ENCODE measurements around the gene KANTR.
"Not testable (repeated sequence)": the region's sequence is repeated elsewhere in the genome, so short reads cannot be mapped to it uniquely, and the experiment has no call there.

The KANTR gene

GRCh38 chrX:53163436-53163835 is 69.5 kb downstream of the KANTR start:
- no peak for DNase-seq (ENCODE audit: low read depth)
- H3K4me3 ChIP-seq (ENCODE audit: low read depth, low read length), result no peak overlapping the region
- TF ChIP-seq POLR2A (IDR thresholded peaks at IDR 0.05; ENCODE audit: extremely low read depth, insufficient read length) (no peak), MAX (IDR thresholded peaks at IDR 0.05; ENCODE audit: low read depth, low read length) (no peak), MYC (IDR thresholded peaks at IDR 0.05; ENCODE audit: low read depth, low read length) (no peak)
- TF ChIP-seq, protein P1, sequence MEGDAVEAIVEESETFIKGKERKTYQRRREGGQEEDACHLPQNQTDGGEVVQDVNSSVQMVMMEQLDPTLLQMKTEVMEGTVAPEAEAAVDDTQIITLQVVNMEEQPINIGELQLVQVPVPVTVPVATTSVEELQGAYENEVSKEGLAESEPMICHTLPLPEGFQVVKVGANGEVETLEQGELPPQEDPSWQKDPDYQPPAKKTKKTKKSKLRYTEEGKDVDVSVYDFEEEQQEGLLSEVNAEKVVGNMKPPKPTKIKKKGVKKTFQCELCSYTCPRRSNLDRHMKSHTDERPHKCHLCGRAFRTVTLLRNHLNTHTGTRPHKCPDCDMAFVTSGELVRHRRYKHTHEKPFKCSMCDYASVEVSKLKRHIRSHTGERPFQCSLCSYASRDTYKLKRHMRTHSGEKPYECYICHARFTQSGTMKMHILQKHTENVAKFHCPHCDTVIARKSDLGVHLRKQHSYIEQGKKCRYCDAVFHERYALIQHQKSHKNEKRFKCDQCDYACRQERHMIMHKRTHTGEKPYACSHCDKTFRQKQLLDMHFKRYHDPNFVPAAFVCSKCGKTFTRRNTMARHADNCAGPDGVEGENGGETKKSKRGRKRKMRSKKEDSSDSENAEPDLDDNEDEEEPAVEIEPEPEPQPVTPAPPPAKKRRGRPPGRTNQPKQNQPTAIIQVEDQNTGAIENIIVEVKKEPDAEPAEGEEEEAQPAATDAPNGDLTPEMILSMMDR (IDR thresholded peaks at IDR 0.05; ENCODE audit: low read depth, low read length), result no peak

- not testable (repeated sequence) for DNase-seq (ENCODE audit: low read depth); H3K4me3 ChIP-seq (ENCODE audit: low read depth, low read length)
These were observed 70.6 kb downstream of the KANTR start for GRCh38 chrX:53164566-53164965.

GRCh38 chrX:53166103-53166502 is 72.2 kb downstream of the KANTR start:
- DNase-seq (ENCODE audit: low read depth), result no peak
- H3K4me3 ChIP-seq (ENCODE audit: low read depth, low read length), result no peak overlapping the region
- TF ChIP-seq, protein P1 (IDR thresholded peaks at IDR 0.05; ENCODE audit: low read depth, low read length), result no peak
- TF ChIP-seq MAX (IDR thresholded peaks at IDR 0.05; ENCODE audit: low read depth, low read length), result no peak
- no peak for TF ChIP-seq POLR2A (IDR thresholded peaks at IDR 0.05; ENCODE audit: extremely low read depth, insufficient read length)
- TF ChIP-seq MYC (IDR thresholded peaks at IDR 0.05; ENCODE audit: low read depth, low read length), result no peak

DNA sequence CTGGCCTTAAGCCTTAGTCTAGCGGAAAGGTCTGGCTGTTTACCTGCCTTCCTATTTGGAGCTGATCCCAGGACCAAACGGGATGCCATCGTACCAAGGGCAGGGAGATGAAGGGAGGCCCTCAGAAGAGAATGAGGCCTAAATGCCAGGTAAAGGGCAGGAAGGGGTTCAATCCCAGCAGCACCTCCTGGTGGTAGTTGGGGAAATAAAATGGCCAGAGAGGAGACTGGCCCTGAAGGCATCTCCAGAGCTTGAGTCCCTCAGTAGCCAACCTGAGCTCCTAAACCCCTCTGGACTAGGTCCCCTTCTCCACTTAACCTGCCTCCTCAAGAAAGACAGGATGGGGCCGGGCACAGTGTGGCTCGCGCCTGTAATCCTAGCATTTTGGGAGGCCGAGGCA is 77.4 kb downstream of the KANTR start:
- TF ChIP-seq MYC (IDR thresholded peaks at IDR 0.05; ENCODE audit: low read depth, low read length) (no peak), MAX (IDR thresholded peaks at IDR 0.05; ENCODE audit: low read depth, low read length) (no peak)
- TF ChIP-seq, protein P1 (IDR thresholded peaks at IDR 0.05; ENCODE audit: low read depth, low read length), result no peak
- H3K4me3 ChIP-seq (ENCODE audit: low read depth, low read length), result no peak overlapping the region

More for the DNA sequence above, 77.4 kb downstream of the KANTR start:
- no peak for DNase-seq (ENCODE audit: low read depth)
